Upper lobe of right lung (tissue), 1 donor: ENCODE measurements around the gene EXOSC9. TPM values are rescaled to one million over a fixed set of nuclear protein-coding genes. Genes with fewer than 3 reads are reported as not detected.
A peak's percentile ranks its signal among the peaks of the same experiment; 100 is the strongest.

Experiments used
- ATAC-seq: fragments of 200-7000 bp; cut with Tn5 transposase; one replicate; pipeline ENCODE4 v1.9.1; 2020; ENCODE audit warnings: mild to moderate bottlenecking, moderate library complexity
- DNase-seq: peaks from one replicate; pipeline ENCODE4 v3.0.0-alpha.2; 2020
- H3K27ac ChIP-seq: fragments of 200-600 bp; one replicate; pipeline ENCODE4 v1.8.0; 2022
- H3K27me3 ChIP-seq: fragments of 200-600 bp; one replicate; pipeline ENCODE4 v1.8.0; 2022; ENCODE audit warnings: mild to moderate bottlenecking
- H3K36me3 ChIP-seq: fragments of 200-600 bp; one replicate; pipeline ENCODE4 v1.8.0; 2022
- H3K4me1 ChIP-seq: fragments of 200-600 bp; one replicate; pipeline ENCODE4 v1.8.0; 2022
- H3K4me3 ChIP-seq: fragments of 200-600 bp; one replicate; pipeline ENCODE4 v1.8.0; 2022; ENCODE audit warnings: mild to moderate bottlenecking
- H3K9me3 ChIP-seq: fragments of 200-600 bp; one replicate; pipeline ENCODE4 v1.8.0; 2022
- CTCF ChIP-seq: fragments of 200-600 bp; IDR thresholded peaks from one replicate; pipeline ENCODE4 v1.8.0; 2022; ENCODE audit warnings: antibody characterized with exemption
- intact Hi-C: fragments of 100-400 bp; cut with DNase I; formaldehyde crosslinking; loops from one replicate; pipeline ENCODE4 v1.11.0; 2022
- total RNA-seq: library from RNA; stranded (reverse); fragmentation: NEBNext Ultra II Directional; extraction: Animal tissue kit (Norgen Biotek cat#: 25700); gene quantifications from one replicate; pipeline ENCODE4 v1.2.1, GENCODE V29; 2021
- donor health status: DM: no; HTN: yes; CAD: no; lungs with severe emphysema.

EXOSC9 gene
- total RNA-seq, 1 donor from 2014 or later: 15.8 TPM

DNA sequence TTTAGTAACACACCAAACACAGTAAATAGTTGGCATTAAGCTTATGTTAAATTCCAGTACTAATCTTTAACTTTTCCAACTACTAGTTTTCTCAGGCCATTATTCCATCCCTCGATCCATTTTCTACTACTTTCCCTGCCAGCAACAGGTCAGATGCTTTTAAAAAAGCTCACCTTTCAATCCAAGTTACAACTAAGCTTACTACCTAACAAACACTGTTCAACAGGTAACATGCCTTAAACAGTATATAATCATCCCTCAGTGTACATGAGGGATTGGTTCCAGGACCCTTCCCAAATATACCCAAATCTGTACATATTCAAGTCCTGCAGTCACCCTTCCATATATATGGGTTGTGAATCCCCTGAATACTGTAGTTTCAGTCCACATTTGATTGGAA lies 17.1 kb downstream of the EXOSC9 start:
- DNase-seq: no peak
- intact Hi-C loops: no loop called here
- TF ChIP-seq CTCF: no peak
- H3K4me3 ChIP-seq: no peak overlapping the region
- no peaks in the 10 kb centered on the region for H3K9me3 ChIP-seq
- ATAC-seq: no peak
- H3K36me3 ChIP-seq: peaks cover 54% of the 10 kb centered on the region
- H3K27ac ChIP-seq: no peak overlapping the region
- peaks cover 4% of the 10 kb centered on the region for H3K4me1 ChIP-seq
- no peaks in the 10 kb centered on the region for H3K27me3 ChIP-seq

DNA sequence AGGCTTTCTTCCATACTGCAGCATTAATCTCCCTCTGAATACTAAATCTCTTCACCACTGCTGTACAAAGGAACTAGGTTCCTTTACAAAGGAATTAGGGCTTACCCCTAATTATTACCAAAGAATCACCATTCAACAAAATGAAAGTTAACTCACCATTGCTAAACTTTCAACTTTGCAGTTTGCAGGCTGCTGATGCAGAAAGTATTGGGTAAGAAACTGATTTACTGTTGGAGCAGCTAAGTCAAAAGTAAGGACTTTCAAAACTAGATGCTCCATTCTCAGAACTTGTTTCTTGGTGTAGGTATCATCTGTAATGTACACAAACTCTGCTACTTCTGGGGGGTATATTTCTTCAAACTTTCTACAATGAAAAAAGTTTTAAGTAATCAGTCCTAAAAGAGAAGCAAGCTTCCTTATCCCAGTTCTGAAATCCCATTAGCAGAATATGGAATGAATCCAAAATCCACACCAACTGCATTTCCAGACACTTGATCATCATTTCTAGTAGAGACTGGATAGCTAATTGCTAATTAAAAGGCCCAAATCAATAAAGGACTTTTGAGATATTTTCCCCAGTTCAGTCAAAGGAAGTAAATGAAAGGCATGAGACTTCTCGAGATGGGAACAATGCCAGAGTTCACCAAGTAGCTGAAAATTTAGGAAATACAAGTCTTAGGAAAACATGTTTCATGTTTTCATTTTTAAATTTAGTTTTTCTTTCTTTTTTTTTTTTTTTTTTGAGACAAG lies 18.3 kb downstream of the EXOSC9 start:
- Histone ChIP-seq H3K36me3 (peaks cover 42% of the 10 kb centered on the region), H3K4me1 (peaks cover 6% of the 10 kb centered on the region)
- no peak for ATAC-seq

DNA sequence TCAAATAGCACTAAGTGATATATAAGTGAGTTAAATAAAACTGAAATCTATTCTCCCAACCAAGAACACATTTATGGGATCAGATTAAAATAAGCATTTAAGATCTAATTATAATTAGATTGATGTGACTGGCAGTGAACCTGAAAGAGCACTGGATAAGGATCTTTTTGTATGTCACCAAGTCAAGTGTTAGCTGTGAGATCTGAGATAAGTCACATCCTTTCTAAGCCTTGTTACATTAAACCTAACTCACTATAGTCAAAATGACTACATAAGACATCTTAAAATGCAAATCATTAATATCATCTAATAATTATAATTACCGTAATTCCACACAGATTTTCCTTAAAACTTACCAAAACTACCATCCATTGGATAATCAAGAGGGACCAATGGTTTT lies 20.9 kb downstream of the EXOSC9 start:
- Histone ChIP-seq H3K4me1 (peaks cover 6% of the 10 kb centered on the region), H3K27me3 (no peaks in the 10 kb centered on the region), H3K27ac (no peak overlapping the region), H3K9me3 (no peaks in the 10 kb centered on the region), H3K36me3 (peaks cover 20% of the 10 kb centered on the region), H3K4me3 (no peak overlapping the region)
- intact Hi-C loops: no loop called here
- TF ChIP-seq CTCF: no peak
- DNase-seq (no peak), ATAC-seq (no peak)

More for the DNA sequence above, 18.3 kb downstream of the EXOSC9 start:
- no peak for DNase-seq
- Histone ChIP-seq H3K27me3 (no peaks in the 10 kb centered on the region), H3K27ac (no peak overlapping the region), H3K9me3 (no peaks in the 10 kb centered on the region), H3K4me3 (no peak overlapping the region)
- intact Hi-C loops: no loop called here
- TF ChIP-seq CTCF: no peak

- DNase-seq (no peak), ATAC-seq (peak; percentile 2)
- Histone ChIP-seq H3K27ac (no peak overlapping the region), H3K4me3 (peak overlapping the region; percentile 67), H3K27me3 (no peaks in the 10 kb centered on the region), H3K36me3 (peaks cover 18% of the 10 kb centered on the region), H3K4me1 (peaks cover 6% of the 10 kb centered on the region), H3K9me3 (no peaks in the 10 kb centered on the region)
- no peak for TF ChIP-seq CTCF
- intact Hi-C loops: no loop called here
Observed at GRCh38 chr4:121822796-121823504, 21.8 kb downstream of the EXOSC9 start.

GRCh38 chr4:121823505-121824170 lies 22.5 kb downstream of the EXOSC9 start, which contains the start of gene CCNA2:
Gene CCNA2, minus strand, starts transcription at chr4:121823883. Its CDS starts 255 bp downstream, at chr4:121823628.
- DNase-seq: peak; percentile 96
- H3K27ac ChIP-seq: peak within 1 kb of the TSS; percentile 72
- H3K9me3 ChIP-seq: no peaks in the 10 kb centered on the region
- peak within 1 kb of the TSS; percentile 67 for H3K4me3 ChIP-seq
- no peak for TF ChIP-seq CTCF
- intact Hi-C loops: no loop called here
- ATAC-seq: peak; percentile 100
- H3K4me1 ChIP-seq: peaks cover 6% of the 10 kb centered on the region
- no peaks in the 10 kb centered on the region for H3K27me3 ChIP-seq
- peaks cover 15% of the 10 kb centered on the region for H3K36me3 ChIP-seq
